Measurements from ENCODE around the gene GARIN6.
"Not testable (repeated sequence)": the region's sequence is repeated elsewhere in the genome, so short reads cannot be mapped to it uniquely, and the experiment has no call there.

The GARIN6 gene

GRCh38 chr12:99647453-99647852 is at the start of gene GARIN6:
GARIN6 (plus strand) TSS chr12:99647753; CDS start chr12:99648175, 422 bp downstream.
- DNase-seq (ENCODE audit: low spot score), result no peak

- DNase-seq (ENCODE audit: low spot score), result no peak
These were observed 48.8 kb upstream of the GARIN6 start for GRCh38 chr12:99598785-99599184.

- no peak for DNase-seq (ENCODE audit: low spot score)
These were observed 47.2 kb upstream of the GARIN6 start for GRCh38 chr12:99600388-99600787.

GRCh38 chr12:99609455-99610181 is 37.9 kb upstream of the GARIN6 start:
- no peak for DNase-seq (ENCODE audit: low spot score)

GRCh38 chr12:99611117-99611516 is 36.4 kb upstream of the GARIN6 start:
- no peak for DNase-seq (ENCODE audit: low spot score)

- DNase-seq (ENCODE audit: low spot score), result no peak
These were observed 36.0 kb upstream of the GARIN6 start for GRCh38 chr12:99611599-99611998.

- DNase-seq (ENCODE audit: low spot score), result no peak
These were observed 28.9 kb upstream of the GARIN6 start for GRCh38 chr12:99618657-99619056.

GRCh38 chr12:99619389-99620158 is 28.0 kb upstream of the GARIN6 start:
- DNase-seq (ENCODE audit: low spot score), result peak; percentile 15

GRCh38 chr12:99620159-99620479 is 27.4 kb upstream of the GARIN6 start:
- DNase-seq (ENCODE audit: low spot score), result no peak

- not testable (repeated sequence) for DNase-seq (ENCODE audit: low spot score)
These were observed 23.0 kb upstream of the GARIN6 start for GRCh38 chr12:99624591-99624990.

- DNase-seq (ENCODE audit: low spot score), result no peak
These were observed 20.1 kb upstream of the GARIN6 start for GRCh38 chr12:99627459-99627858.

GRCh38 chr12:99644629-99645028 is 2.9 kb upstream of the GARIN6 start:
- DNase-seq (ENCODE audit: low spot score), result no peak

- no peak for DNase-seq (ENCODE audit: low spot score)
These were observed 630 bp downstream of the GARIN6 start for GRCh38 chr12:99648183-99648582.

GRCh38 chr12:99649551-99649950 is 2.0 kb downstream of the GARIN6 start:
- DNase-seq (ENCODE audit: low spot score), result no peak

GRCh38 chr12:99658671-99659349 is 11.3 kb downstream of the GARIN6 start:
- DNase-seq (ENCODE audit: low spot score), result no peak

- no peak for DNase-seq (ENCODE audit: low spot score)
These were observed 23.1 kb downstream of the GARIN6 start for GRCh38 chr12:99670635-99671034.

GRCh38 chr12:99680276-99680675 is 32.7 kb downstream of the GARIN6 start:
- DNase-seq (ENCODE audit: low spot score), result no peak

GRCh38 chr12:99686142-99686541 is 38.6 kb downstream of the GARIN6 start:
- DNase-seq (ENCODE audit: low spot score), result no peak

GRCh38 chr12:99695050-99695449 is 47.5 kb downstream of the GARIN6 start:
- no peak for DNase-seq (ENCODE audit: low spot score)
